ENCODE data around the gene VMP1. TPM values are rescaled to one million over a fixed set of nuclear protein-coding genes. Genes with fewer than 3 reads are reported as not detected.
A peak's percentile ranks its signal among the peaks of the same experiment; 100 is the strongest.

Gene VMP1
- polyA plus RNA-seq, 2 donors, result 90.8 to 98.0 TPM

DNA sequence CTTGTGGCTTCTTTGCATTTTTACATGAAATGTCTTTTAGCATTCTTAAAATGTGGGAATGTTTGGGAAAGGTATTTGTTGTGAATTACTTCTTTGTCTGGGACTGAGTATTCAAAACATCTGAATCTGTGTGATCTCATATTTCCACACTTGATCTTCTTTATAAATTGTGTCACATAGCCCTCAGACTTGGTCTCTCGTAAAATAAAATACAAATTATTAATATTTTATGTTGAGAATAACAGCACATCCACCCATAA, 103.4 kb downstream of the VMP1 start:
- H3K4me1 ChIP-seq (ENCODE audit: control insufficient read depth in 2 of 2, insufficient read depth in 2 of 2, low read length in 1 of 2), result no peaks in the 10 kb centered on the region
- no peaks in the 10 kb centered on the region for H3K9me3 ChIP-seq (ENCODE audit: control insufficient read depth in 2 of 2, insufficient read depth in 1 of 2, low read depth in 1 of 2, low read length in 1 of 2)
- H3K4me3 ChIP-seq (ENCODE audit: low read depth in 1 of 2, low read length in 2 of 2), result no peak overlapping the region
- 89 to 97% methylated on average over 1 of the region's 1 CpG for WGBS, 2 donors
- no peaks in the 10 kb centered on the region for H3K27me3 ChIP-seq (ENCODE audit: control insufficient read depth in 1 of 2, insufficient read depth in 2 of 2, low read length in 2 of 2)
- no peak overlapping the region for H3K27ac ChIP-seq (ENCODE audit: low read depth in 2 of 2, low read length in 1 of 2)
- H3K36me3 ChIP-seq (ENCODE audit: control insufficient read depth in 2 of 2, insufficient read depth in 2 of 2, low read length in 1 of 2), result no peaks in the 10 kb centered on the region

DNA sequence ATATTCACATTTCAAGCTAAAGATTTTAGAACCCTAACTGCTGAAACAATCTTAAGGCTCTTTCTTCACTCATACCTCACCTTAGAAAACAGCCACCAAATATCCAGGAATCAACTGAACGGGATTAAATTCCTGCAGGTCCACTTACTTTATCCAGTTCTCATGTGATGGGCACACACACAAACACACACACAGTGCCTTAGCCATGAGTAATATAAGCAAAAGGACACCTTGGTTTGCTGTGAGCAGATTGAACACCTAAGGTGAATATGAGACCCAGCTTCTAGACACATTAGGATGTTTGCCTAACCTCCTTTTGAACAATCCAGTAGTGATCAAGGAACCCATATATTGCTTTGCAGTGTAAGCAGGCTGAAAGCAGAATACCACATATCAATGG, 103.8 kb downstream of the VMP1 start:
- Histone ChIP-seq H3K4me1 (ENCODE audit: control insufficient read depth in 2 of 2, insufficient read depth in 2 of 2, low read length in 1 of 2) (no peaks in the 10 kb centered on the region), H3K27ac (ENCODE audit: low read depth in 2 of 2, low read length in 1 of 2) (no peak overlapping the region), H3K36me3 (ENCODE audit: control insufficient read depth in 2 of 2, insufficient read depth in 2 of 2, low read length in 1 of 2) (no peaks in the 10 kb centered on the region), H3K9me3 (ENCODE audit: control insufficient read depth in 2 of 2, insufficient read depth in 1 of 2, low read depth in 1 of 2, low read length in 1 of 2) (no peaks in the 10 kb centered on the region), H3K27me3 (ENCODE audit: control insufficient read depth in 1 of 2, insufficient read depth in 2 of 2, low read length in 2 of 2) (no peaks in the 10 kb centered on the region), H3K4me3 (ENCODE audit: low read depth in 1 of 2, low read length in 2 of 2) (no peak overlapping the region)
- 95 to 96% methylated on average over 1 of the region's 1 CpG for WGBS, 2 donors

DNA sequence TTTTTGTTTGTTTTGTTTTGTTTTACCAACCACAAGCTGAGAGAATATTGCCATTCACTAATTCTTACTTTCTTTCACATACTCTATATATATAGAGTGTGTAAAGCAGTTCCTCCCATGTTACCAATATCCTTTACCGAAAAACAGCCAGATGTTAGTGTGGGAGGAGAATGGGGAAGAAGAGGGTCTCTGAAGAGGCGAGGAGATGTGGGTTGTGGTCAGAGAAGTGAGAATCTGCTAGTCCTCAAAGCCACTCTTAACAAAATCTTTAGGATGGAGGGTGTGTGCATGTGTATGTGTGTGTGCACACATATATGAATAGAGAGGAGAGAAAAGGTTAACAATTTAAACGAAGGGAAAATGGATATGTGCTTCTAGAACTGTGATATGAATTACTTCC, 104.7 kb downstream of the VMP1 start:
- Histone ChIP-seq H3K9me3 (ENCODE audit: control insufficient read depth in 2 of 2, insufficient read depth in 1 of 2, low read depth in 1 of 2, low read length in 1 of 2) (no peaks in the 10 kb centered on the region), H3K36me3 (ENCODE audit: control insufficient read depth in 2 of 2, insufficient read depth in 2 of 2, low read length in 1 of 2) (no peaks in the 10 kb centered on the region), H3K4me3 (ENCODE audit: low read depth in 1 of 2, low read length in 2 of 2) (no peak overlapping the region), H3K27ac (ENCODE audit: low read depth in 2 of 2, low read length in 1 of 2) (no peak overlapping the region), H3K4me1 (ENCODE audit: control insufficient read depth in 2 of 2, insufficient read depth in 2 of 2, low read length in 1 of 2) (no peaks in the 10 kb centered on the region), H3K27me3 (ENCODE audit: control insufficient read depth in 1 of 2, insufficient read depth in 2 of 2, low read length in 2 of 2) (no peaks in the 10 kb centered on the region)
- WGBS, 2 donors, result 88% methylated on average over 3 of the region's 3 CpGs

DNA sequence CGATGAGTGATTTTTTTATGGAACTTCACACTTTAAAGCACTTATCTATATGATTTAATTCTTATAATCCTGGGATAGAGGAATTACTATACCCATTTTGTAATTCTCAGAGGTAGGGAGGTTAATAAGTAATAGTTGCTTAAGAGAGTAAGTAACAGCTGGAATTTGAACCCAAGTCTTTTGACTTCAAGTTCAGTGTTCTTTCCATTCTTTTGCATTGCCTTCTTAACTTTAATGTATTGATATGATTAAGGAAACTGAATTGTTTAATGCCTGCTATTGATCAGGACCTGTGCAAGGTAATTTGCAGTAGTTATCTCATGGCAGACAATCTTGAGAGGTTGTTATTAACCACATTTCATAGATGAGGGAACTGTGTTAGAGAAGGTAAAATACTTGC, 106.8 kb downstream of the VMP1 start:
- no peaks in the 10 kb centered on the region for H3K9me3 ChIP-seq (ENCODE audit: control insufficient read depth in 2 of 2, insufficient read depth in 1 of 2, low read depth in 1 of 2, low read length in 1 of 2)
- H3K4me1 ChIP-seq (ENCODE audit: control insufficient read depth in 2 of 2, insufficient read depth in 2 of 2, low read length in 1 of 2), result no peaks in the 10 kb centered on the region
- 97 to 100% methylated on average over 1 of the region's 1 CpG for WGBS, 2 donors
- no peak overlapping the region for H3K27ac ChIP-seq (ENCODE audit: low read depth in 2 of 2, low read length in 1 of 2)
- H3K36me3 ChIP-seq (ENCODE audit: control insufficient read depth in 2 of 2, insufficient read depth in 2 of 2, low read length in 1 of 2), result no peaks in the 10 kb centered on the region
- H3K4me3 ChIP-seq (ENCODE audit: low read depth in 1 of 2, low read length in 2 of 2), result no peak overlapping the region
- no peaks in the 10 kb centered on the region for H3K27me3 ChIP-seq (ENCODE audit: control insufficient read depth in 1 of 2, insufficient read depth in 2 of 2, low read length in 2 of 2)

DNA sequence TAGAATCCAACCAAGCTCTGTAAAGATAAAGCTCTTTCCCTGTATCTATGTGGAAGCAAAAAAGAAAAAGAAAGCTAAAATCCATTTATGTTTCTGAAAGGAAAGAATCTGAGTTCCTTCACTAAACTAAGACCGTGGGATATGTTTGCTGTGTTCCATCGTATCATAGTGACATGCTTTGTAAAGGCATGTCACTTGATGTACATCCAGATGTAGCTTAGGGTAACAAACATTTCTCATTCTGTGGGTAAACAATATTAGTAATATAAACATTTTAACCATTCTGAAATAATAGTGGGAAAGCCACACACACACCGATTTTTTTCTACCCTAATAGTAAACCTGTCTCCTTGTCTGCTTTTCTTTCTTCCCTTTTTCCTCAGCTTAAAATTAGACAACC, 107.2 kb downstream of the VMP1 start:
- no peaks in the 10 kb centered on the region for H3K4me1 ChIP-seq (ENCODE audit: control insufficient read depth in 2 of 2, insufficient read depth in 2 of 2, low read length in 1 of 2)
- H3K27me3 ChIP-seq (ENCODE audit: control insufficient read depth in 1 of 2, insufficient read depth in 2 of 2, low read length in 2 of 2), result no peaks in the 10 kb centered on the region
- WGBS, 2 donors, result 71 to 79% methylated on average over 3 of the region's 3 CpGs
- H3K27ac ChIP-seq (ENCODE audit: low read depth in 2 of 2, low read length in 1 of 2), result no peak overlapping the region
- no peak overlapping the region for H3K4me3 ChIP-seq (ENCODE audit: low read depth in 1 of 2, low read length in 2 of 2)
- no peaks in the 10 kb centered on the region for H3K36me3 ChIP-seq (ENCODE audit: control insufficient read depth in 2 of 2, insufficient read depth in 2 of 2, low read length in 1 of 2)
- H3K9me3 ChIP-seq (ENCODE audit: control insufficient read depth in 2 of 2, insufficient read depth in 1 of 2, low read depth in 1 of 2, low read length in 1 of 2), result no peaks in the 10 kb centered on the region

DNA sequence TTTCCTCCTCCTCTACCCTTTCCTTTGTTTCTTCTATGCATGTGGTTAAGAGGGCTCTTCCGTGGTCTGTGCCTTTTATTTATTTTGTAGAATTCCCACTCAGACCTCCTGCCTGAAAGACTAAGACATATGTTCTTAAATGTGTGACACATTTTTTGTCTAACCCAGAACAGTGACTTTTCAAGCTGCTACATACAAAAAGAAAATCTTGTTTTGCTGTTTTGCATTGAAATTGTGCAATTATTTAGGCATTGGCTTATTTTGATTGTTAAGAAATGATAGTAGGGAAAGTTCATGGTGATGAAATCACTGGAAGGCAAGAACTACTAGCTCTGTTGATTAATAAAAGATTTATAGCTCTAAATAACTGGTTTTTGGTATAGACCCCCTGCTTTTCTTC, 108.5 kb downstream of the VMP1 start:
- Histone ChIP-seq H3K27ac (ENCODE audit: low read depth in 2 of 2, low read length in 1 of 2) (no peak overlapping the region), H3K27me3 (ENCODE audit: control insufficient read depth in 1 of 2, insufficient read depth in 2 of 2, low read length in 2 of 2) (no peaks in the 10 kb centered on the region), H3K4me3 (ENCODE audit: low read depth in 1 of 2, low read length in 2 of 2) (no peak overlapping the region), H3K9me3 (ENCODE audit: control insufficient read depth in 2 of 2, insufficient read depth in 1 of 2, low read depth in 1 of 2, low read length in 1 of 2) (no peaks in the 10 kb centered on the region), H3K36me3 (ENCODE audit: control insufficient read depth in 2 of 2, insufficient read depth in 2 of 2, low read length in 1 of 2) (no peaks in the 10 kb centered on the region), H3K4me1 (ENCODE audit: control insufficient read depth in 2 of 2, insufficient read depth in 2 of 2, low read length in 1 of 2) (no peaks in the 10 kb centered on the region)
- WGBS, 2 donors, result 38 to 91% methylated on average over 1 of the region's 1 CpG

DNA sequence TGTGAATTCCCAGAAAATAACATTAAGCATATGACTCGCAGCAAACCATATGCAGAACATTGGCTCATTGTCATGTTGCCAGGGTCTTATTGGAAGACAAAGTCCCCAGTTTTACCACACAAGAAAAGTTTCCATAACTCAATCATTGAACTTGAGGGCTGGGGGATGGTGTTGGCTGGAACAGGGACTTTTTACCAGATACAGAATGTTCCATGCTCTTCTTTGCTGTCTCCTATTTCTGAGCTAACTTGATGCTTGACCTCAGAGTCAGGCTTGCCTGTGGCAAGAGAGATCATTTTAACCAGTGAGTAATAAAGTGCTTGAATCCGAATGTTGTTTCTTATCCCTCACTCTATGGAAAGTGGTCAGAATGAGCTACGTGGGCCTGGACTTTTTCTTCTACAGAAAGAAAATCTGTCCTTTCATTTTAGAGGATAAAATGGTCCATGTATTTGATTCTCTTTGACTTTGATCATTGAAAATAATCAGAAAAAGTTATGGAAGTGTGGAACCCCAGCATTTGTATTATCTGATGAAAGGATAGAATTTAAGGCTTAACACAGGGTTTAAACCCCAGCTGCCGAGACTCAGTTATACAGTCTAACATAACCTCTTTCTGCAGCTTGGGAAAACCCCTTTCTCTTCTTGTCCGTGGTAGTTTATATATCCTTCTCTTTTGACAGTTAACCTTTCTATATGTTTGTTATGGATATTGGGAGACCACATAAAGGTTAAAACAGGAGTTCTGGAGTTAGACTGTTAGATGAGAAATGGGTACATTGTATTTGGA, 118.3 kb downstream of the VMP1 start:
- WGBS, 2 donors, result 53 to 63% methylated on average over 5 of the region's 5 CpGs

DNA sequence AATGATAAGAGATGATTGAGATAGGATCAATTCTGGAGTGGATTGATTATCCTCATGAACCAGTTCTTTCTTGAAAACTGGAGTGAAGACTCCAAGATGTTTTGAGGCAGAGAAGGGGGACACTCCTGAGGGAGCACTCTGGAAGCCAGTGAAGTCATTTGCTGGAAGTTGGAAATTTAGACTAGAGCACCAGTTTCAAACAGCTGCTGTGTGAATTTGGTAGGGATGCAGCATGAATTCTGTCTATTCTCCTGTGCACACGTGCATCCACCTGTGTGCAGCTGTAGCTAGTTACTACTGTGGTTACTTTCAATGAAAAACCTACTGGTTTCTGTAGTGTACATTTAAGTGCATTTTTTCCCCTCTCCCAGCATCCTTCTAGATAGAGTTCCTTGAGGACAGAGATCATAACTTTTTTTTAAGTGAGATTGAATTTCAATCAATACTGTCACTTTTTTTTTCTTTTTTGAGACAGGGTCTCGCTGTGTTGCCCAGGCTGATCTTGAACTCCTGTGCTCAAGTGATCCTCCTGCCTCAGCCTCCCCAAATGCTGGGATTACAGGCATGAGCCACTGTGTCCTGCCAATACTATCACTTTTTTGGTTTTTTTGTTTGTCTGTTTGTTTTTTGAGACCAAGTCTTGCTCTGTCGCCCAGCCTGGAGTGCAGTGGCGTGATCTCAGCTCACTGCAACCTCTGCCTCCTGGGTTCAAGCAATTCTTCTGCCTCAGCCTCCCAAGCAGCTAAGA, 119.4 kb downstream of the VMP1 start:
- no peaks in the 10 kb centered on the region for H3K9me3 ChIP-seq (ENCODE audit: control insufficient read depth in 2 of 2, insufficient read depth in 1 of 2, low read depth in 1 of 2, low read length in 1 of 2)
- H3K4me3 ChIP-seq (ENCODE audit: low read depth in 1 of 2, low read length in 2 of 2), result no peak overlapping the region
- 90 to 92% methylated on average over 4 of the region's 4 CpGs for WGBS, 2 donors
- H3K36me3 ChIP-seq (ENCODE audit: control insufficient read depth in 2 of 2, insufficient read depth in 2 of 2, low read length in 1 of 2), result no peaks in the 10 kb centered on the region
- no peak overlapping the region for H3K27ac ChIP-seq (ENCODE audit: low read depth in 2 of 2, low read length in 1 of 2)
- no peaks in the 10 kb centered on the region for H3K4me1 ChIP-seq (ENCODE audit: control insufficient read depth in 2 of 2, insufficient read depth in 2 of 2, low read length in 1 of 2)
- H3K27me3 ChIP-seq (ENCODE audit: control insufficient read depth in 1 of 2, insufficient read depth in 2 of 2, low read length in 2 of 2), result no peaks in the 10 kb centered on the region

More for the DNA sequence above, 118.3 kb downstream of the VMP1 start:
- no peaks in the 10 kb centered on the region for H3K27me3 ChIP-seq (ENCODE audit: control insufficient read depth in 1 of 2, insufficient read depth in 2 of 2, low read length in 2 of 2)
- H3K4me3 ChIP-seq (ENCODE audit: low read depth in 1 of 2, low read length in 2 of 2), result no peak overlapping the region
- H3K36me3 ChIP-seq (ENCODE audit: control insufficient read depth in 2 of 2, insufficient read depth in 2 of 2, low read length in 1 of 2), result no peaks in the 10 kb centered on the region
- H3K4me1 ChIP-seq (ENCODE audit: control insufficient read depth in 2 of 2, insufficient read depth in 2 of 2, low read length in 1 of 2), result no peaks in the 10 kb centered on the region
- H3K27ac ChIP-seq (ENCODE audit: low read depth in 2 of 2, low read length in 1 of 2), result no peak overlapping the region
- no peaks in the 10 kb centered on the region for H3K9me3 ChIP-seq (ENCODE audit: control insufficient read depth in 2 of 2, insufficient read depth in 1 of 2, low read depth in 1 of 2, low read length in 1 of 2)

DNA sequence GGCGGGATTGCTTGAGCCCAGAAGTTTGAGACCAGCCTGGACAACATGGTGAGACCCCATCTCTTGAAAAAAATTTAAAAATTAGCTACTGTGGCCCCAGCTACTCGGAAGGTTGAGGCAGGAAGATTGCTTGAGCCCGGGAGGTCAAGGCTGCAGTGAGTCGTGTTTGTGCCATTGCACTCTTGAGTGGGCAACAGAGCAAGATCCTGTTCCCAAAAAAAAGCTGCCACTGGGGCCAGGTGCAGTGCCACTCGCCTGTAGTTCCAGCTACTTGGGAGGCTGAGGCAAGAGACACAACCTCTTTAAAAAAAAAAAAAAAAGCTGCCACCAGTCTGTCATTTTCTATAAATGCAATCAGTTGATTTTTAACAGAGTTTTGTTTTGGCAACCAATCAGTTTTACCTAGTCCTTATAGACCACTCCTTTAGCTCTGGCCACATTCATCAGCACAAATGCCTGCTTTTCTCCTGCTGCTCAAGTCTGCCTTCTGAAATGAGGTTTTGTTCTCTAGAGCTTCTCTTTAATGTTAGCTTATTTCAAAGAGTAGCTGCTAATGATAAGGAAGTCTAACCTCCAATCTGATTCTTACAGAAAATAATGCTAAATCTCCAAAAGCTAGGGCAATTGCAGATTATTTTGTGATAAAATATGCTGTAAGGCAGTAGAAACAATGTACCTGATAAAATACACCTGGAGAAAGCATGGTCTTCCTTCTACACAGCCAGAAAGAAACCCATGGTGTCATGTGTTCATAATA, 120.4 kb downstream of the VMP1 start:
- Histone ChIP-seq H3K27ac (ENCODE audit: low read depth in 2 of 2, low read length in 1 of 2) (peak overlapping the region; percentile 40 to 71), H3K36me3 (ENCODE audit: control insufficient read depth in 2 of 2, insufficient read depth in 2 of 2, low read length in 1 of 2) (no peaks in the 10 kb centered on the region), H3K4me1 (ENCODE audit: control insufficient read depth in 2 of 2, insufficient read depth in 2 of 2, low read length in 1 of 2) (no peaks in the 10 kb centered on the region), H3K4me3 (ENCODE audit: low read depth in 1 of 2, low read length in 2 of 2) (no peak overlapping the region), H3K9me3 (ENCODE audit: control insufficient read depth in 2 of 2, insufficient read depth in 1 of 2, low read depth in 1 of 2, low read length in 1 of 2) (no peaks in the 10 kb centered on the region), H3K27me3 (ENCODE audit: control insufficient read depth in 1 of 2, insufficient read depth in 2 of 2, low read length in 2 of 2) (no peaks in the 10 kb centered on the region)
- WGBS, 2 donors, result 72 to 80% methylated on average over 5 of the region's 5 CpGs
